ENCODE measurements around the gene PLXND1.
A peak's percentile ranks its signal among the peaks of the same experiment; 100 is the strongest.

PLXND1 gene

GRCh38 chr3:129600348-129600747 lies 6.1 kb downstream of the PLXND1 start:
- no peak for DNase-seq

DNA sequence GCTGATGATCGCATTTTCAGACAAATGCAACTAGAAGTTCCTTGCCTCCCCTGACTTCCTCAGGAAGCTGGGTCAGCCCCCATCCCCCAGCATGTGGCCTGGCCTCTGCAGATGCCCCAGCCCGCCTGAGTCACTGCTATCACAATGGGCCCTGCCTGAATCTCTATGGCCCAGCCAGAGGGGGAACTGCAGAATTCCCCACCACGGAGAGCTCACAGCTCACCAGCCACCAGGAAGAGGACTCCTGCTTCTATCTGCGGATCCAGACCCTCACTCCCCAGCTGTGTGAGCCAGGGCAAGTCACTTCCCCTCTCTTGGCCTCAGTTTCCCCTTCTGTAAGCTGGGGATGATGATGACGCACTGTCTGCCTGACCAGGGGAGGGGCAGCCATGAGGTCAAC lies 6.9 kb downstream of the PLXND1 start:
- no peak for DNase-seq

GRCh38 chr3:129599073-129599472 lies 7.4 kb downstream of the PLXND1 start:
- DNase-seq: no peak

GRCh38 chr3:129598484-129598883 lies 8.0 kb downstream of the PLXND1 start:
- DNase-seq: no peak

- no peak for DNase-seq
Observed at GRCh38 chr3:129598000-129598381, 8.5 kb downstream of the PLXND1 start.

GRCh38 chr3:129597087-129597999 lies 9.1 kb downstream of the PLXND1 start:
- DNase-seq: no peak

DNA sequence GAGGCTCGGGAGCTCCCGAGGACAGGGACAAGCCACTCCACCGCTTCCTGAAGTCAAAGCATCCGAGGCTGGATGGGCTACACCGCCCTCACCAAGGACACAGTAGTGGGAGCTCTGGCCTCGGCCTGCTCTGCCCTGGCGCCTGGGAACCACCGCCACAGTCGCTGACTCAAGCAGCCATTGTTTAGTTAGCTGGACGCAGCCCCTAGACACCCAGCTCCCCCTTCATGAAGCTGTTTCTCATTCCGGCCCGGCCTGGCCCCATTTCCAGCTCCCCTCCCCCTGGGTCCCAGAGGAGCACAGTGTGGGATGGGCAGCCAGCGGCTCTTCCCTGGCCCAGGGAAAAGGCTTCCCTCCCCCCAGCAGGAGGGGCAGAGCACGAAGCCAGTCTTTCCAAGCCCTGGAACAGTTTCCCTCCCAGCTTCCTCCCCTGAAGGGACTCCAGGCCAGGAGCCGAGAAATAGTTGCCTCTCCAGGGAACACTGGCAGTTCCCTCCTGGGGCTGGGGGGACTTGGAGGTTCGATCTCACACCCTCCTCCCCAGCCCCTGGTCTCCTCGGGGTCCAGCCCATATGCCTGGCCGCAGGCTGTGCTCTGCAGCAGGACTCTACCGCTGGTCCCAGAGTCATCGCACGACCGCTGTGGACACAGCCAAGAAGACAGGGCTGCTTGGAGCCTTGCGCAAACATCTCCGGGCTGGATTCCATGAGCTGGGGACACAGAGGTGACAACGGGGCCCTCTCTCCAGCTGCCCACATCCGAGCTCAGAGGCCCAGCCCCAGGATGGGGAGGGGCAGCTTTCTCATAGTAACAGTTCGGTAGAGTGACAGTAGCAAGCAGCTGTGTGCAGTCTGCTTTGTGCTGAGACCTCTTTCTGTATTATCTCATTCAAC lies 10.0 kb downstream of the PLXND1 start:
- no peak for DNase-seq

- no peak for DNase-seq
Observed at GRCh38 chr3:129595544-129596193, 10.8 kb downstream of the PLXND1 start.

DNA sequence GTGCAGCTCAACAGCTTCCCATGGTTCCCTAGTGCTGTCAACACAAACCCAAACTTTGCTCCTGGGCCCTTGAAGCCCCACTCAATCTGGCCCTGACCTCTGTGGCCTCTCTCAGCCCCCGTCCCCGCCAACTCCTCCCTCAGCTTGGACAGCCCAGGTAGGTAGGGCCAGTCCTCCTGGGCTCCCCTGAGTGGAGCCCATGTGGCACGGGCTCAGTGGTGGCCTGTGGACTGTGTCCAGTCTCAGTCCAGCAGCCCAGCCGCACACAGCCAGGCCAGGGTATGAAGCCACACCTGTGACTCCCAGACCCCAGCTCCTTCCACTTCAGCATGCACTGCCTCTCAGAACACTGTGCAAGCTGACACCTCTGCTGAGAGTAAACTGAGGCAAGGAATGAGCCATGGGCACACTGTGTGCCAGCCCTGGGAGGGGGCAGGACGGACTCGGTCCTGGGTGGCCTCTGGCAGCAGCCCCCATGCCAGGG lies 11.5 kb downstream of the PLXND1 start:
- no peak for DNase-seq

DNA sequence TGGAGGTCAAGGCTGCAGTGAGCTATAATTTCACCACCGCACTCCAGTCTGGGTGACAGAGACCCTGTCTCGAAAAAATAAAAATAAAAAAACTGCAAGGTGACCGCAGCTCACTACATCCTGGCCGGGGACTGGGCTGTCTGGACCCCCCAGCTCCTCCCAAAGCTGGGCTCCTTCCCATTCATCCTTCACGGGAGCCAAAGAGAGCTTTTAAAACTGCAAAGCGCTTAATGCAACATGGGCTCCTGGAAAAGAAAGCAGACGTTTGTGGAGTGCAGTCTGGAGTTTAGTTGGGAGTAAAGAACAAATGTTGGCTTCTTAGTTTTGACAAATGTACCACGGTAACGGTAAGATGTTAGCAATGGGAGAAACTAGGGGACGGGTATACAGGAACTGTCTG lies 12.1 kb downstream of the PLXND1 start:
- DNase-seq: no peak

- DNase-seq: peak; percentile 62
Observed at GRCh38 chr3:129593595-129594339, 12.7 kb downstream of the PLXND1 start.

GRCh38 chr3:129593230-129593594 lies 13.3 kb downstream of the PLXND1 start:
- DNase-seq: no peak

GRCh38 chr3:129592381-129593131 lies 13.9 kb downstream of the PLXND1 start:
- DNase-seq: no peak

- no peak for DNase-seq
Observed at GRCh38 chr3:129591932-129592331, 14.5 kb downstream of the PLXND1 start.

- no peak for DNase-seq
Observed at GRCh38 chr3:129590215-129590614, 16.3 kb downstream of the PLXND1 start.

DNA sequence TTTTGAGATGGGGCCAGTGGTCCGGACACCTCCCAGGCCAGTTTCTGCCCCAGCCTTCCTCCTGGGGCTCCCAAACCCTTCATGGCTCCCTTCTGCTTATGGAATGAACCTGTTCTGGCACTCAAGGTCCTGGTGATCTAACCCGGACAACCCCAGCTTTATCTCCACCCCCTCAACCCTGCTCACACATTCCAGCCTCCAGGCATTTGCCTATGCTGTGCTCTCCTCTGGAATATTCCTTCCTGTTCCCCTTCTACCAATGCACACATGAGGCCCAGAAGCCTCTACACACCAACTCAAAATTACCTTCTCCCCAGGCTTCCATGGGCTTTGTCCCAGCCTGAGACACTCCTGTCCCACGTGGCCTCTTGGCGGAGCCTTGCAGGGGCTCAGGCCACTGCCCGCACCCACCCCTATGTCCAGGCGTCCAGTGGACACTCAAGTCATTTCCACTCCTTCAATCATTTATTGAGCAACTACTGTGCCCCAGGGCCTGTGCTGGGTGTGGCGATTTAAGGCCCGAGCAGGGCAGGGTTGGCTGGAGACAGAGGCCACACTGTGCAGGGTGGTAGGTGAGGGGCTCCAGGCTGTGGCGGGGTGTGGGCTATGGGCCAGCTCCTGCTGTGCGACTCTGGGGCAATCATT lies 18.8 kb downstream of the PLXND1 start:
- DNase-seq: no peak

DNA sequence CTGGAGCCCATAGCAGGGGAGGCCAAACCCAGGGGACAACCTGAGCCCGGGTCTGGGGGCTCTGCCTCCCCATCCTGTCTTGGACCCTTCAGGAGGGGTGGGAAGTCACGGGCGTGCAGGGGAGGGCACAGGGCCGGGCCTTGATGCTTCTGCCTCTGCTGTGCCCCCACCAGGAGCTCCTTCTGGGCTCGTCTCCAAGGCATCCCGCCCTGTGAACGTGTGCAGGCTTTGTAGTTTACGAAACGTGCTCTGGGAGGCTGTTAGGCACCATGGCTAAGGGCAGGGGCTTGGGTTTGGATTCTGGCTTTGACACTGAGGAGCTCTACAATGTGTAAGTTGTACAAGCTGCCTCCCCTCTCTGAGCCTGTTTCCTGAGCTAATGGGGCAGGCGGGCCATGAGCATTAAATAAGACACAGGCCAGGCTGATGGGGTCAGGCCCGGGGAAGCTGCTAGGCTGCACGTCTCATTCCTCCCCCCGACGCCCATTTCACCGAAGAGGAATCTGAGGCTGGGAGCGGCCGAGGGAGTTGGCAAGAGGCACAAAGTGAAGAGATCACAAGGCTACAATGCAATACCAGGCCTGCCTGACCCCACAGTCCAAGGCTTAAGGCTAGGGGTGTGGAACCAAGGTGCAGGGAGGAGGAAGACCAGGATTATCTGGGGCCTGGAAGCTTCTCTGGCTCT lies 19.6 kb downstream of the PLXND1 start:
- DNase-seq: no peak

GRCh38 chr3:129585949-129586657 lies 20.4 kb downstream of the PLXND1 start:
- no peak for DNase-seq

DNA sequence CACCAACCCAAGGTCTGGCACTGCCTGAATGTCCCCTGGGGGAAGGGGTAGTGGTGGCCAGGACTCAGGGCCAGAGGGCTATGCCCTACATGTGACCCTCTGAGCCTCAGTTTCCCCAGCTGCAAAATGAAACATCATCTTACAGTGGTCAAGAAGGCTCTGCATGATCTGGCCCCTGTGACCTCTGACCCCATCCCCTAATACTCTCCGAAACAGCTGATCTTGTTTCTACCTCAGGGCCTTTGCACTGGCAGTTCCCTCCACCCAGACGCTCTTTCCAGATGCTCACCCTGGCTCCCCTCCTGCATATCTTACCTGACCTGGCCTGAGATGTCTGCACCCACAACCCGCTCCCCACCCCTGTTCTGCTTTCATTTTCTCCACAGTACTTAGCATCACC lies 21.8 kb downstream of the PLXND1 start:
- no peak for DNase-seq

DNA sequence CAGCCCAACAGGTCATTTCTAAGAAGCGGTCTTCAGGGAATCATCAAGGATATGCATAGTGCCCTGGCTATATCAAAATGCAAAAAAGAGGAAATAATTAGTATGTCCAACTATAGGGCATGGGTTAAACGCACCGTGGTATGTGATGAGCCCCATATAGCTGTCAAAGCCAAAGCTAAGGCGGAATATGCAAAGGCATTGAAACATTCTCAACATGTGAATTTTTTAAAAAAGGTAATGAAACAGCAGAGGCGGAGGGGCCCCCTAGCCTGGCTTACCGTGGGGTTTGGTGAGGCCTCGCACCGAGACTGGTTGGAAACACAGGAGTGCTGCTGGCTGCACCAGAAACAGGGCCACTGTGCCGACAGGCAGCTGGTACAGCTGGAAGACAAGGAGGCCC lies 23.2 kb downstream of the PLXND1 start:
- DNase-seq: no peak
